ENCODE results near the gene CD99L2. TPM values are rescaled to one million over a fixed set of nuclear protein-coding genes. Genes with fewer than 3 reads are reported as not detected.

CD99L2 gene
- total RNA-seq, 1 experiment from 2014 or later: 7.3 TPM

DNA sequence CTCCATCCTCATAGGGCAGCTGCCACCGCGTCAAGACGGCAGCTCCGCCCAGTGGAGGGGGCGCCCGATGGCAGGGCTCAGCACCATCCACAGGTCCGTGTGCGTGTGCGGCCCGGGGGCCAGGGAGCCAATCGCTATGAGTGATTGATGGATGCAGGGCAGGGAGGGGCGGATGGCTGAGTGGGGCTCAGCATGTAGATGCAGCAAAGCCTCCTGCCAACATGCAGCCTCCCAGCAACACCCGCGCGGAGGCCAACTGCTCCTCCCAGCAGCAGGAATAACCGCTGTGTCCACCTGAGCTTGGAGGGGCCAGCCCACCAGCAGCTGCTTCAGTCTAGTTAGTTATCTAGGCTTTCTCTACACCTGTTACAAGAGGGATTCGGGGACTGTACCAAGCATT lies 127.8 kb downstream of the CD99L2 start:
- Histone ChIP-seq H3K9ac (ENCODE audit: extremely low read depth, insufficient read length, low read length) (no peak overlapping the region), H3K79me1 (ENCODE audit: insufficient read depth, low read depth, low read length, poor library complexity, severe bottlenecking) (no peaks in the 10 kb centered on the region), H2BK120ac (ENCODE audit: low read depth, low read length, poor library complexity, severe bottlenecking) (no peak overlapping the region), H4K8ac (replicated peaks; ENCODE audit: insufficient read length, low read depth, low read length) (no peak overlapping the region), H3K56ac (ENCODE audit: insufficient read length, low read depth, low read length) (no peak overlapping the region), H3K23ac (ENCODE audit: insufficient read length, low read depth, low read length) (no peak overlapping the region), H2BK20ac (ENCODE audit: low read depth, low read length, poor library complexity, severe bottlenecking) (no peak overlapping the region), H2BK5ac (ENCODE audit: insufficient read length, low read length) (no peak overlapping the region), H3K14ac (ENCODE audit: insufficient read depth, low read length) (no peak overlapping the region), H4K5ac (ENCODE audit: insufficient read length, low read depth, low read length) (no peak overlapping the region), H4K91ac (ENCODE audit: insufficient read length, low read depth, low read length) (no peak overlapping the region), H3K18ac (ENCODE audit: insufficient read length, low read depth, low read length) (no peak overlapping the region), H4K20me1 (ENCODE audit: control insufficient read depth, insufficient read depth, insufficient read length) (no peaks in the 10 kb centered on the region), H3K9me3 (ENCODE audit: control insufficient read depth, low read depth, low read length) (no peaks in the 10 kb centered on the region), H2BK15ac (ENCODE audit: low read depth, low read length) (no peak overlapping the region), H3K4ac (ENCODE audit: low read depth, low read length) (no peak overlapping the region), H2AK5ac (ENCODE audit: insufficient read length, low read length) (no peak overlapping the region), H3K4me1 (ENCODE audit: insufficient read depth, low read length) (peaks cover 2% of the 10 kb centered on the region; the same call in 1 of the 2 replicates), H3K27ac (ENCODE audit: insufficient read length, low read depth, low read length) (no peak overlapping the region), H3K27me3 (ENCODE audit: insufficient read depth, low read length) (no peaks in the 10 kb centered on the region), H3K4me2 (ENCODE audit: insufficient read depth, insufficient read length, low read length) (no peak overlapping the region), H2BK12ac (ENCODE audit: insufficient read length, low read depth, low read length) (no peak overlapping the region), H2AFZ (ENCODE audit: low read length) (no peak overlapping the region), H3K79me2 (ENCODE audit: insufficient read depth, low read length) (no peaks in the 10 kb centered on the region), H3T11ph (ENCODE audit: low read length) (no peak overlapping the region), H3K23me2 (ENCODE audit: insufficient read length, low read depth, low read length, poor library complexity, severe bottlenecking) (peaks cover 3% of the 10 kb centered on the region)
- Mint-ChIP-seq H3K36me3 (ENCODE audit: insufficient read depth in 1 of 3, low read depth in 3 of 3) (peaks cover 13 to 29% (median 15%) of the 10 kb centered on the region in 3 experiments), H3K27me3 (ENCODE audit: low read depth) (peaks cover 2% of the 10 kb centered on the region), H3K27ac (no peak overlapping the region), H3K4me1 (peaks cover 12 to 15% of the 10 kb centered on the region in 2 experiments), H3K9me3 (peaks cover 49 to 59% of the 10 kb centered on the region in 2 experiments), H3K4me3 (no peak overlapping the region)
- TF ChIP-seq, protein P1, sequence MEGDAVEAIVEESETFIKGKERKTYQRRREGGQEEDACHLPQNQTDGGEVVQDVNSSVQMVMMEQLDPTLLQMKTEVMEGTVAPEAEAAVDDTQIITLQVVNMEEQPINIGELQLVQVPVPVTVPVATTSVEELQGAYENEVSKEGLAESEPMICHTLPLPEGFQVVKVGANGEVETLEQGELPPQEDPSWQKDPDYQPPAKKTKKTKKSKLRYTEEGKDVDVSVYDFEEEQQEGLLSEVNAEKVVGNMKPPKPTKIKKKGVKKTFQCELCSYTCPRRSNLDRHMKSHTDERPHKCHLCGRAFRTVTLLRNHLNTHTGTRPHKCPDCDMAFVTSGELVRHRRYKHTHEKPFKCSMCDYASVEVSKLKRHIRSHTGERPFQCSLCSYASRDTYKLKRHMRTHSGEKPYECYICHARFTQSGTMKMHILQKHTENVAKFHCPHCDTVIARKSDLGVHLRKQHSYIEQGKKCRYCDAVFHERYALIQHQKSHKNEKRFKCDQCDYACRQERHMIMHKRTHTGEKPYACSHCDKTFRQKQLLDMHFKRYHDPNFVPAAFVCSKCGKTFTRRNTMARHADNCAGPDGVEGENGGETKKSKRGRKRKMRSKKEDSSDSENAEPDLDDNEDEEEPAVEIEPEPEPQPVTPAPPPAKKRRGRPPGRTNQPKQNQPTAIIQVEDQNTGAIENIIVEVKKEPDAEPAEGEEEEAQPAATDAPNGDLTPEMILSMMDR (conservative IDR thresholded peaks at IDR 0.05): no peak
- WGBS (ENCODE audit: extremely low coverage, insufficient read length, low lambda C conversion rate): no CpG with 5 or more reads among the region's 17 CpGs
- DNase-seq: no peak
